SK-N-SH (cell line): ENCODE measurements around the gene MAPKAPK3.

Experiments
- FOXJ3 ChIP-seq: sonication (generic); formaldehyde crosslinking; IDR thresholded peaks from 2 replicates; pipeline ENCODE4 v1.5.1; 2020; ENCODE audit warnings: mild to moderate bottlenecking, missing genetic modification reagents
- GATA2 ChIP-seq: sonication (generic); formaldehyde crosslinking; IDR thresholded peaks from 2 replicates; pipeline ENCODE4 v1.5.0; 2020; ENCODE audit warnings: mild to moderate bottlenecking, missing genetic modification reagents
- RAD21 ChIP-seq: IDR thresholded peaks from 2 replicates; pipeline ENCODE4 v1.6.1; 2012; ENCODE audit warnings: mild to moderate bottlenecking, low read length
- SIN3A ChIP-seq: IDR thresholded peaks from 2 replicates; pipeline ENCODE4 v1.6.1; 2012; ENCODE audit warnings: low read depth, mild to moderate bottlenecking, low read length, moderate library complexity, borderline replicate concordance
- SMC3 ChIP-seq: IDR thresholded peaks from 2 replicates; pipeline ENCODE4 v1.6.1; 2012; ENCODE audit warnings: low read depth, low read length, improper control_type of control experiment
- TAF1 ChIP-seq: IDR thresholded peaks from 2 replicates; pipeline ENCODE4 v1.6.1; 2012; ENCODE audit warnings: low read depth, mild to moderate bottlenecking, low read length, moderate library complexity, borderline replicate concordance
- TCF12 ChIP-seq: IDR thresholded peaks from 2 replicates; pipeline ENCODE4 v1.4.0; 2012
- TEAD4 ChIP-seq: IDR thresholded peaks from 2 replicates; pipeline ENCODE4 v1.4.0; 2012; ENCODE audit warnings: mild to moderate bottlenecking, borderline replicate concordance; ENCODE audit not compliant: insufficient read depth
- TF ChIP-seq, protein P1 (sequence below): fragments of 200-600 bp; sonication (generic); IDR thresholded peaks from 2 replicates; pipeline ENCODE4 v1.6.1; 2017; ENCODE audit warnings: antibody characterized with exemption, mild to moderate bottlenecking, moderate library complexity
- TF ChIP-seq, protein P2 (sequence below): IDR thresholded peaks from 2 replicates; pipeline ENCODE4 v1.6.1; 2012; ENCODE audit warnings: mild to moderate bottlenecking, low read depth, low read length, moderate library complexity
- TF ChIP-seq, protein P3 (sequence below): IDR thresholded peaks from 2 replicates; pipeline ENCODE4 v1.4.0; 2012; ENCODE audit warnings: low read depth

DNA sequence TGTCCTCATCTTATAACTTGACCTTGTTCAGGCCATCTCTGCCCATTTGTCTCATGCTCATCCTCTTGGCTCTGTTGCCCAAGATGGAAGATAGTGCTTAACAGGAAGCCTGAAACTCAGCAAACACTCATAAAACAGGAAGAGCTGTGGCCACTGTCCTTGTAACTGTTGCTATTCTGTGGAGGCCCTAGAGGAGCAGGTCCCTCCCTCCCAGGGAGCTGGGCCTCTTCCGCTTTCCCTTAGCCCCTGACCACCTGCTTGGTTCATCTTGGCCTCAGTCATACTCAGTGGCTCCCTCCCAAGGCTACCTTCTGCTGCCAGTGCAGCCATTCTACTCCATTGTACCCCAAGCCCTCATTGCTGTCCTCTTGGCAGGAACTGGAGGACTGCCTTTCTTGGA is 3.5 kb downstream of the MAPKAPK3 start:
- TF ChIP-seq TEAD4 (no peak), RAD21 (no peak), SIN3A (no peak), TAF1 (no peak), TCF12 (no peak), FOXJ3 (CRISPR knock-in tag) (no peak), GATA2 (CRISPR knock-in tag) (no peak), SMC3 (no peak)
- TF ChIP-seq, protein P1, sequence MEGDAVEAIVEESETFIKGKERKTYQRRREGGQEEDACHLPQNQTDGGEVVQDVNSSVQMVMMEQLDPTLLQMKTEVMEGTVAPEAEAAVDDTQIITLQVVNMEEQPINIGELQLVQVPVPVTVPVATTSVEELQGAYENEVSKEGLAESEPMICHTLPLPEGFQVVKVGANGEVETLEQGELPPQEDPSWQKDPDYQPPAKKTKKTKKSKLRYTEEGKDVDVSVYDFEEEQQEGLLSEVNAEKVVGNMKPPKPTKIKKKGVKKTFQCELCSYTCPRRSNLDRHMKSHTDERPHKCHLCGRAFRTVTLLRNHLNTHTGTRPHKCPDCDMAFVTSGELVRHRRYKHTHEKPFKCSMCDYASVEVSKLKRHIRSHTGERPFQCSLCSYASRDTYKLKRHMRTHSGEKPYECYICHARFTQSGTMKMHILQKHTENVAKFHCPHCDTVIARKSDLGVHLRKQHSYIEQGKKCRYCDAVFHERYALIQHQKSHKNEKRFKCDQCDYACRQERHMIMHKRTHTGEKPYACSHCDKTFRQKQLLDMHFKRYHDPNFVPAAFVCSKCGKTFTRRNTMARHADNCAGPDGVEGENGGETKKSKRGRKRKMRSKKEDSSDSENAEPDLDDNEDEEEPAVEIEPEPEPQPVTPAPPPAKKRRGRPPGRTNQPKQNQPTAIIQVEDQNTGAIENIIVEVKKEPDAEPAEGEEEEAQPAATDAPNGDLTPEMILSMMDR: no peak
- TF ChIP-seq, protein P2, sequence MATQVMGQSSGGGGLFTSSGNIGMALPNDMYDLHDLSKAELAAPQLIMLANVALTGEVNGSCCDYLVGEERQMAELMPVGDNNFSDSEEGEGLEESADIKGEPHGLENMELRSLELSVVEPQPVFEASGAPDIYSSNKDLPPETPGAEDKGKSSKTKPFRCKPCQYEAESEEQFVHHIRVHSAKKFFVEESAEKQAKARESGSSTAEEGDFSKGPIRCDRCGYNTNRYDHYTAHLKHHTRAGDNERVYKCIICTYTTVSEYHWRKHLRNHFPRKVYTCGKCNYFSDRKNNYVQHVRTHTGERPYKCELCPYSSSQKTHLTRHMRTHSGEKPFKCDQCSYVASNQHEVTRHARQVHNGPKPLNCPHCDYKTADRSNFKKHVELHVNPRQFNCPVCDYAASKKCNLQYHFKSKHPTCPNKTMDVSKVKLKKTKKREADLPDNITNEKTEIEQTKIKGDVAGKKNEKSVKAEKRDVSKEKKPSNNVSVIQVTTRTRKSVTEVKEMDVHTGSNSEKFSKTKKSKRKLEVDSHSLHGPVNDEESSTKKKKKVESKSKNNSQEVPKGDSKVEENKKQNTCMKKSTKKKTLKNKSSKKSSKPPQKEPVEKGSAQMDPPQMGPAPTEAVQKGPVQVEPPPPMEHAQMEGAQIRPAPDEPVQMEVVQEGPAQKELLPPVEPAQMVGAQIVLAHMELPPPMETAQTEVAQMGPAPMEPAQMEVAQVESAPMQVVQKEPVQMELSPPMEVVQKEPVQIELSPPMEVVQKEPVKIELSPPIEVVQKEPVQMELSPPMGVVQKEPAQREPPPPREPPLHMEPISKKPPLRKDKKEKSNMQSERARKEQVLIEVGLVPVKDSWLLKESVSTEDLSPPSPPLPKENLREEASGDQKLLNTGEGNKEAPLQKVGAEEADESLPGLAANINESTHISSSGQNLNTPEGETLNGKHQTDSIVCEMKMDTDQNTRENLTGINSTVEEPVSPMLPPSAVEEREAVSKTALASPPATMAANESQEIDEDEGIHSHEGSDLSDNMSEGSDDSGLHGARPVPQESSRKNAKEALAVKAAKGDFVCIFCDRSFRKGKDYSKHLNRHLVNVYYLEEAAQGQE: no peak
- TF ChIP-seq, protein P3, sequence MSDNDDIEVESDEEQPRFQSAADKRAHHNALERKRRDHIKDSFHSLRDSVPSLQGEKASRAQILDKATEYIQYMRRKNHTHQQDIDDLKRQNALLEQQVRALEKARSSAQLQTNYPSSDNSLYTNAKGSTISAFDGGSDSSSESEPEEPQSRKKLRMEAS: no peak
